ENCODE data around the gene PRR20C. TPM values are rescaled to one million over a fixed set of nuclear protein-coding genes. Genes with fewer than 3 reads are reported as not detected.
A peak's percentile ranks its signal among the peaks of the same experiment; 100 is the strongest.
"Not testable (repeated sequence)": the region's sequence is repeated elsewhere in the genome, so short reads cannot be mapped to it uniquely, and the experiment has no call there.

PRR20C gene
- total RNA-seq: not detected
- not detected for polyA plus RNA-seq
- long read RNA-seq, donor 1: 0 reads
- long read RNA-seq, donor 2: 0 reads

GRCh38 chr13:57153761-57154160 lies at the start of gene PRR20C:
TSS of gene PRR20C (plus strand) at chr13:57154061. CDS start at chr13:57154448, 387 bp downstream.
- H3K27me3 ChIP-seq (ENCODE audit: control insufficient read depth in 1 of 2, insufficient read depth in 2 of 2, low read length in 1 of 2); H3K9me3 ChIP-seq (ENCODE audit: control insufficient read depth, low read length); H3K27ac ChIP-seq (ENCODE audit: low read depth in 1 of 2, low read length in 2 of 2); DNase-seq; H3K36me3 ChIP-seq (ENCODE audit: control insufficient read depth in 1 of 2, insufficient read depth in 2 of 2, low read length in 1 of 2); intact Hi-C loops (cut with DNase I); H3K4me3 ChIP-seq (ENCODE audit: low read length in 2 of 2); H3K4me1 ChIP-seq (ENCODE audit: control insufficient read depth in 1 of 2, insufficient read depth in 2 of 2, low read length in 2 of 2); ATAC-seq (ENCODE audit: low FRiP score): not testable (repeated sequence)
- WGBS, 2 donors: no CpG with 5 or more reads among the region's 22 CpGs

DNA sequence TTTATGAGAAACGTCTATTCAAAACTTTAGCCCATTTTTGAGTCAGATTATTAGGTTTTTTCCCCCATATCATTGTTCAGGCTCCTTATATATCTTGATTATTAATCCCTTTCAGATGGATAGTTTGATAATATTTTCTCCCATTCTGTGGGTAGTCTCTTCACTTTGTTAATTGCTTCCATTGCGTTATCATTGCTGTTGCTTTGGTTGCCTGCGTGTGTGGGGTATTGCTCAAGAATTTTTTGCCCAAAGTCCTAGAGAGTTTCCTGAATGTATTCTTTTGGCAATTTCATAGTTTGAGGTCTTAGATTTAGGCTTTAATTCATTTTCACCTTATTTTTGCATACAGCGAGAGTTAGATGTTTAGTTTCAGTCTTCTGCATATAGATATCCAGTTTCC lies 38.9 kb upstream of the PRR20C start:
- no peaks in the 10 kb centered on the region for H3K9me3 ChIP-seq (ENCODE audit: control insufficient read depth, low read length)
- no peak for ATAC-seq (ENCODE audit: low FRiP score)
- H3K4me1 ChIP-seq (ENCODE audit: control insufficient read depth in 1 of 2, insufficient read depth in 2 of 2, low read length in 2 of 2): no peaks in the 10 kb centered on the region
- H3K27me3 ChIP-seq (ENCODE audit: control insufficient read depth in 1 of 2, insufficient read depth in 2 of 2, low read length in 1 of 2): no peaks in the 10 kb centered on the region
- 97 to 98% methylated on average over 4 of the region's 4 CpGs for WGBS, 2 donors
- no peak overlapping the region for H3K27ac ChIP-seq (ENCODE audit: low read depth in 1 of 2, low read length in 2 of 2)
- no peak overlapping the region for H3K4me3 ChIP-seq (ENCODE audit: low read length in 2 of 2)
- no peaks in the 10 kb centered on the region for H3K36me3 ChIP-seq (ENCODE audit: control insufficient read depth in 1 of 2, insufficient read depth in 2 of 2, low read length in 1 of 2)
- intact Hi-C loops (cut with DNase I): no loop called here
- DNase-seq: no peak

GRCh38 chr13:57123681-57124080 lies 30.2 kb upstream of the PRR20C start:
- Histone ChIP-seq H3K4me1 (ENCODE audit: control insufficient read depth in 1 of 2, insufficient read depth in 2 of 2, low read length in 2 of 2) (no peaks in the 10 kb centered on the region), H3K27ac (ENCODE audit: low read depth in 1 of 2, low read length in 2 of 2) (no peak overlapping the region), H3K9me3 (ENCODE audit: control insufficient read depth, low read length) (no peaks in the 10 kb centered on the region), H3K4me3 (ENCODE audit: low read length in 2 of 2) (no peak overlapping the region), H3K36me3 (ENCODE audit: control insufficient read depth in 1 of 2, insufficient read depth in 2 of 2, low read length in 1 of 2) (no peaks in the 10 kb centered on the region), H3K27me3 (ENCODE audit: control insufficient read depth in 1 of 2, insufficient read depth in 2 of 2, low read length in 1 of 2) (no peaks in the 10 kb centered on the region)
- peak; percentile 68 to 76 for DNase-seq
- peak; percentile 93 for ATAC-seq (ENCODE audit: low FRiP score)
- WGBS, 2 donors: 0 to 2% methylated on average over 1 of the region's 1 CpG
- intact Hi-C loops (cut with DNase I): no loop called here

DNA sequence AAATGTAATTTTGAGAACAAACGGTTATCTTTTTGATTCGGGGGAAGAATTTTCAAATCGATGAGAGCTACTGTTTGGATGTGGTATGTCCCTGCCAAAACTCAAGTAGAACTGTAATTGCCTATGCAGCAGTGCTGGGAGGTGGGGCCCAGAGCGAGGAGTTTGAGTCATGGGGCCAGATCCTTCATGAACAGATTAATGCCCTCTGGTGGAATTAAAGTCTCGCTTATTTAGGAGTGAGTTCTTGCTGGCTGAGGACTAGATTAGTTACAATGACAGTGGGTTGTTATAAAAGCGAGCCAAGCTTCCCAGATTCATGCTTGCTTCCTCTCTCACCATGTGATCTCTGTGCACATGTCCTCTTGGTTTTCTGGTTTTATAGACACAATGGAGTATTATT lies 25.0 kb upstream of the PRR20C start:
- Histone ChIP-seq H3K9me3 (ENCODE audit: control insufficient read depth, low read length) (no peaks in the 10 kb centered on the region), H3K27me3 (ENCODE audit: control insufficient read depth in 1 of 2, insufficient read depth in 2 of 2, low read length in 1 of 2) (no peaks in the 10 kb centered on the region), H3K36me3 (ENCODE audit: control insufficient read depth in 1 of 2, insufficient read depth in 2 of 2, low read length in 1 of 2) (no peaks in the 10 kb centered on the region), H3K4me1 (ENCODE audit: control insufficient read depth in 1 of 2, insufficient read depth in 2 of 2, low read length in 2 of 2) (no peaks in the 10 kb centered on the region), H3K27ac (ENCODE audit: low read depth in 1 of 2, low read length in 2 of 2) (no peak overlapping the region), H3K4me3 (ENCODE audit: low read length in 2 of 2) (no peak overlapping the region)
- no peak for DNase-seq
- 90 to 91% methylated on average over 6 of the region's 6 CpGs for WGBS, 2 donors
- intact Hi-C loops (cut with DNase I): no loop called here
- no peak for ATAC-seq (ENCODE audit: low FRiP score)

DNA sequence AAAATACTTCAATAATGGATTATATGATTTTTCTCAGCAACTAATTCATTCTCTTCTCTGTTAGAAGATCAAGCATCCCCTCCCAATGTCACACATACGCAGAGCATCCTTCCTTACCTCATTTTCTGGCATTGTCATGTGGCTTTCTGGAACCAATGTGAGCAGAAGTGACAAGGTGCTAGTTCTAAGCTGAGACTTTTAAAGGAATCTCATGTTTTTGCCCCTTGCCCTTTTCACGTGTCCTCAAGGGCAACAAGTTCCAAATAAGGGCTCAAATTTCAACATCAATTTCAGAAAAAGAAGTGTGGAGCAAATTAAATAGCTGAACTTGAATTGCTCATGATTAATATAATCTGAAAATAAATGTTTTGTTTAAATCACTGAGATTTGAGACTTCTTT lies 17.8 kb upstream of the PRR20C start:
- ATAC-seq (ENCODE audit: low FRiP score): no peak

GRCh38 chr13:57137585-57137984 lies 16.3 kb upstream of the PRR20C start:
- DNase-seq: no peak
- H3K27me3 ChIP-seq (ENCODE audit: control insufficient read depth in 1 of 2, insufficient read depth in 2 of 2, low read length in 1 of 2): no peaks in the 10 kb centered on the region
- WGBS, 2 donors: 73 to 75% methylated on average over 4 of the region's 4 CpGs
- intact Hi-C loops (cut with DNase I): no loop called here
- H3K4me1 ChIP-seq (ENCODE audit: control insufficient read depth in 1 of 2, insufficient read depth in 2 of 2, low read length in 2 of 2): no peaks in the 10 kb centered on the region
- no peak for ATAC-seq (ENCODE audit: low FRiP score)
- no peak overlapping the region for H3K27ac ChIP-seq (ENCODE audit: low read depth in 1 of 2, low read length in 2 of 2)
- no peaks in the 10 kb centered on the region for H3K9me3 ChIP-seq (ENCODE audit: control insufficient read depth, low read length)
- H3K36me3 ChIP-seq (ENCODE audit: control insufficient read depth in 1 of 2, insufficient read depth in 2 of 2, low read length in 1 of 2): no peaks in the 10 kb centered on the region
- H3K4me3 ChIP-seq (ENCODE audit: low read length in 2 of 2): no peak overlapping the region

More for the DNA sequence above, 17.8 kb upstream of the PRR20C start:
- no peaks in the 10 kb centered on the region for H3K36me3 ChIP-seq (ENCODE audit: control insufficient read depth in 1 of 2, insufficient read depth in 2 of 2, low read length in 1 of 2)
- intact Hi-C loops (cut with DNase I): no loop called here
- 46 to 60% methylated on average over 2 of the region's 2 CpGs for WGBS, 2 donors
- H3K9me3 ChIP-seq (ENCODE audit: control insufficient read depth, low read length): no peaks in the 10 kb centered on the region
- no peak overlapping the region for H3K27ac ChIP-seq (ENCODE audit: low read depth in 1 of 2, low read length in 2 of 2)
- no peaks in the 10 kb centered on the region for H3K27me3 ChIP-seq (ENCODE audit: control insufficient read depth in 1 of 2, insufficient read depth in 2 of 2, low read length in 1 of 2)
- H3K4me1 ChIP-seq (ENCODE audit: control insufficient read depth in 1 of 2, insufficient read depth in 2 of 2, low read length in 2 of 2): no peaks in the 10 kb centered on the region
- no peak overlapping the region for H3K4me3 ChIP-seq (ENCODE audit: low read length in 2 of 2)
- no peak for DNase-seq

DNA sequence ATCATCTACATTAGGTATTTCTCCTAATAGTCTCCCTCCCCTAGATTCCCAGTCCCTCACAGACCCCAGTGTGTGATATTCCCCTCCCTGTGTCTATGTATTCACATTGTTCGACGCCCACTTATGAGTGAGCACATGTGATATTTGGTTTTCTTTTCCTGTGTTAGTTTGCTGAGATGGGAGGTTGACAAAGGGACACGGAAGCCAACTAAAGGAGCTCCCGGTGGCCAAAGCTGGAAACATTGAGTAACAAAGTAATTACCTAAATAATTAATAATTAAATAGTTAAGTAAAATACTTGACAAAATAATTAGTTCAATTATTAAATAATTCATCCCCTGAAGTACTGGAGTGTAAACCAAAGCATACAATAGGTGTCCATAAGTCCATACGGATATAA lies 14.9 kb upstream of the PRR20C start:
- no peaks in the 10 kb centered on the region for H3K4me1 ChIP-seq (ENCODE audit: control insufficient read depth in 1 of 2, insufficient read depth in 2 of 2, low read length in 2 of 2)
- no peak overlapping the region for H3K27ac ChIP-seq (ENCODE audit: low read depth in 1 of 2, low read length in 2 of 2)
- no peaks in the 10 kb centered on the region for H3K9me3 ChIP-seq (ENCODE audit: control insufficient read depth, low read length)
- ATAC-seq (ENCODE audit: low FRiP score) (no peak), DNase-seq (no peak)
- H3K4me3 ChIP-seq (ENCODE audit: low read length in 2 of 2): no peak overlapping the region
- WGBS, 2 donors: 88 to 92% methylated on average over 5 of the region's 5 CpGs
- intact Hi-C loops (cut with DNase I): no loop called here
- H3K27me3 ChIP-seq (ENCODE audit: control insufficient read depth in 1 of 2, insufficient read depth in 2 of 2, low read length in 1 of 2): no peaks in the 10 kb centered on the region
- no peaks in the 10 kb centered on the region for H3K36me3 ChIP-seq (ENCODE audit: control insufficient read depth in 1 of 2, insufficient read depth in 2 of 2, low read length in 1 of 2)

GRCh38 chr13:57139781-57140180 lies 14.1 kb upstream of the PRR20C start:
- not testable (repeated sequence) for H3K27ac ChIP-seq (ENCODE audit: low read depth in 1 of 2, low read length in 2 of 2)

GRCh38 chr13:57140235-57140968 lies 13.5 kb upstream of the PRR20C start, which contains the start of gene PRR20A:
TSS of gene PRR20A (plus strand) at chr13:57140918. CDS start at chr13:57141305, 387 bp downstream.
- DNase-seq; intact Hi-C loops (cut with DNase I); H3K9me3 ChIP-seq (ENCODE audit: control insufficient read depth, low read length); H3K4me3 ChIP-seq (ENCODE audit: low read length in 2 of 2); H3K27me3 ChIP-seq (ENCODE audit: control insufficient read depth in 1 of 2, insufficient read depth in 2 of 2, low read length in 1 of 2); H3K27ac ChIP-seq (ENCODE audit: low read depth in 1 of 2, low read length in 2 of 2); ATAC-seq (ENCODE audit: low FRiP score); H3K4me1 ChIP-seq (ENCODE audit: control insufficient read depth in 1 of 2, insufficient read depth in 2 of 2, low read length in 2 of 2); H3K36me3 ChIP-seq (ENCODE audit: control insufficient read depth in 1 of 2, insufficient read depth in 2 of 2, low read length in 1 of 2): not testable (repeated sequence)
- WGBS, 2 donors: 95 to 96% methylated on average over 9 to 11 of the region's 34 CpGs

More at GRCh38 chr13:57139781-57140180, 14.1 kb upstream of the PRR20C start:
- intact Hi-C loops (cut with DNase I); H3K27me3 ChIP-seq (ENCODE audit: control insufficient read depth in 1 of 2, insufficient read depth in 2 of 2, low read length in 1 of 2); H3K4me3 ChIP-seq (ENCODE audit: low read length in 2 of 2); H3K9me3 ChIP-seq (ENCODE audit: control insufficient read depth, low read length); H3K36me3 ChIP-seq (ENCODE audit: control insufficient read depth in 1 of 2, insufficient read depth in 2 of 2, low read length in 1 of 2); ATAC-seq (ENCODE audit: low FRiP score); DNase-seq; H3K4me1 ChIP-seq (ENCODE audit: control insufficient read depth in 1 of 2, insufficient read depth in 2 of 2, low read length in 2 of 2): not testable (repeated sequence)
- WGBS, 2 donors: 97 to 100% methylated on average over 4 to 7 of the region's 18 CpGs
